Stomach smooth muscle (tissue), 2 donors: ENCODE results near the gene ZNF524.

Experiments
- H3K27ac ChIP-seq: one replicate; pipeline ENCODE4 v1.7.0; 2013; ENCODE audit warnings: mild to moderate bottlenecking, low read length, inconsistent platforms
- H3K27me3 ChIP-seq, 2 donors: one replicate each; pipeline ENCODE4 v1.7.0; 2013; ENCODE audit warnings: low read length in 2 of 2; ENCODE audit not compliant: insufficient read depth in 2 of 2, control insufficient read depth in 1 of 2
- H3K36me3 ChIP-seq, 2 donors: one replicate each; pipeline ENCODE4 v1.7.0; 2013; ENCODE audit warnings: low read length in 2 of 2; ENCODE audit not compliant: control insufficient read depth in 2 of 2, insufficient read depth in 2 of 2
- H3K4me1 ChIP-seq: one replicate; pipeline ENCODE4 v1.7.0; 2013; ENCODE audit warnings: low read length; ENCODE audit not compliant: control insufficient read depth, insufficient read depth
- H3K4me3 ChIP-seq, 2 donors: one replicate each; pipeline ENCODE4 v1.7.0; 2013; ENCODE audit warnings: low read length in 2 of 2
- H3K9ac ChIP-seq, 2 donors: one replicate each; pipeline ENCODE4 v1.7.0; 2013; ENCODE audit warnings: low read length in 2 of 2, mild to moderate bottlenecking in 1 of 2
- H3K9me3 ChIP-seq, 2 donors: one replicate each; pipeline ENCODE4 v1.7.0; 2013; ENCODE audit warnings: low read length in 2 of 2; ENCODE audit not compliant: control insufficient read depth in 2 of 2
- donor health status: healthy.
- donor health status: Pancreatic carcinoma.

ZNF524 gene

GRCh38 chr19:55592391-55593090 is 7.5 kb upstream of the ZNF524 start:
- no peak overlapping the region for H3K9ac ChIP-seq
- H3K9me3 ChIP-seq: no peaks in the 10 kb centered on the region
- H3K36me3 ChIP-seq: peaks cover 9 to 16% of the 10 kb centered on the region in 2 donors
- H3K27ac ChIP-seq: no peak overlapping the region
- H3K27me3 ChIP-seq: peaks cover 0 to 4% of the 10 kb centered on the region in 2 donors
- H3K4me3 ChIP-seq: no peak overlapping the region
- peaks cover under 1% of the 10 kb centered on the region for H3K4me1 ChIP-seq

GRCh38 chr19:55593096-55593772 is 6.9 kb upstream of the ZNF524 start:
- Histone ChIP-seq H3K4me3 (no peak overlapping the region), H3K27me3 (peaks cover 0 to 4% of the 10 kb centered on the region in 2 donors), H3K4me1 (no peaks in the 10 kb centered on the region), H3K9ac (no peak overlapping the region), H3K27ac (no peak overlapping the region), H3K36me3 (peaks cover 9 to 16% of the 10 kb centered on the region in 2 donors), H3K9me3 (no peaks in the 10 kb centered on the region)

- Histone ChIP-seq H3K27ac (no peak overlapping the region), H3K9me3 (no peaks in the 10 kb centered on the region), H3K4me3 (no peak overlapping the region), H3K4me1 (no peaks in the 10 kb centered on the region), H3K9ac (no peak overlapping the region), H3K27me3 (peaks cover 0 to 3% of the 10 kb centered on the region in 2 donors), H3K36me3 (peaks cover 9 to 16% of the 10 kb centered on the region in 2 donors)
Observed at GRCh38 chr19:55594996-55595545, 5.0 kb upstream of the ZNF524 start.

GRCh38 chr19:55596304-55596703 is 3.8 kb upstream of the ZNF524 start:
- H3K9me3 ChIP-seq: no peaks in the 10 kb centered on the region
- H3K4me1 ChIP-seq: peaks cover 7% of the 10 kb centered on the region
- H3K9ac ChIP-seq: no peak overlapping the region
- H3K27ac ChIP-seq: no peak overlapping the region
- no peaks in the 10 kb centered on the region for H3K27me3 ChIP-seq
- no peak overlapping the region for H3K4me3 ChIP-seq
- peaks cover 9 to 16% of the 10 kb centered on the region in 2 donors for H3K36me3 ChIP-seq

GRCh38 chr19:55597501-55597921 is 2.6 kb upstream of the ZNF524 start:
- Histone ChIP-seq H3K36me3 (peaks cover 9 to 16% of the 10 kb centered on the region in 2 donors), H3K27ac (no peak overlapping the region), H3K4me3 (no peak overlapping the region), H3K4me1 (peaks cover 11% of the 10 kb centered on the region), H3K27me3 (no peaks in the 10 kb centered on the region), H3K9me3 (no peaks in the 10 kb centered on the region), H3K9ac (no peak overlapping the region)

GRCh38 chr19:55598034-55598433 is 2.1 kb upstream of the ZNF524 start:
- Histone ChIP-seq H3K9ac (no peak overlapping the region), H3K27me3 (no peaks in the 10 kb centered on the region), H3K27ac (no peak overlapping the region), H3K36me3 (peaks cover 9 to 16% of the 10 kb centered on the region in 2 donors), H3K4me1 (peaks cover 11% of the 10 kb centered on the region), H3K9me3 (no peaks in the 10 kb centered on the region), H3K4me3 (peak overlapping the region in 1 of 2 donors; percentile 96)

GRCh38 chr19:55598719-55599467 is 1.2 kb upstream of the ZNF524 start:
- Histone ChIP-seq H3K9ac (peak overlapping the region; percentile 79 to 96), H3K4me3 (peak overlapping the region; percentile 49 to 96), H3K4me1 (peaks cover 11% of the 10 kb centered on the region), H3K36me3 (peaks cover 9 to 16% of the 10 kb centered on the region in 2 donors), H3K9me3 (no peaks in the 10 kb centered on the region), H3K27me3 (no peaks in the 10 kb centered on the region), H3K27ac (peak overlapping the region; percentile 97)

- Histone ChIP-seq H3K4me3 (peak within 1 kb of the TSS; percentile 96), H3K9ac (peak within 1 kb of the TSS; percentile 96), H3K27ac (peak within 1 kb of the TSS; percentile 97), H3K4me1 (peaks cover 13% of the 10 kb centered on the region), H3K9me3 (no peaks in the 10 kb centered on the region), H3K36me3 (peaks cover 9 to 16% of the 10 kb centered on the region in 2 donors), H3K27me3 (no peaks in the 10 kb centered on the region)
Observed at GRCh38 chr19:55599468-55599841, 633 bp upstream of the ZNF524 start, which contains the start of gene FIZ1. FIZ1 (minus strand) TSS chr19:55599517; CDS start chr19:55597865, 1,652 bp downstream.

GRCh38 chr19:55600662-55601028 is 557 bp downstream of the ZNF524 start:
- H3K27me3 ChIP-seq: no peaks in the 10 kb centered on the region
- H3K27ac ChIP-seq: peak overlapping the region; percentile 97
- H3K9me3 ChIP-seq: no peaks in the 10 kb centered on the region
- peak overlapping the region; percentile 96 for H3K4me3 ChIP-seq
- H3K4me1 ChIP-seq: peaks cover 20% of the 10 kb centered on the region
- peak overlapping the region; percentile 72 to 76 for H3K9ac ChIP-seq
- H3K36me3 ChIP-seq: peaks cover 6 to 7% of the 10 kb centered on the region in 2 donors

- H3K36me3 ChIP-seq: peaks cover 3 to 5% of the 10 kb centered on the region in 2 donors
- H3K4me1 ChIP-seq: peaks cover 23% of the 10 kb centered on the region
- peak overlapping the region; percentile 97 for H3K27ac ChIP-seq
- peak overlapping the region; percentile 72 to 76 for H3K9ac ChIP-seq
- peak overlapping the region; percentile 96 for H3K4me3 ChIP-seq
- H3K9me3 ChIP-seq: no peaks in the 10 kb centered on the region
- no peaks in the 10 kb centered on the region for H3K27me3 ChIP-seq
Observed at GRCh38 chr19:55601084-55601483, 996 bp downstream of the ZNF524 start.
